ENCODE results near the gene ZRANB3. TPM values are rescaled to one million over a fixed set of nuclear protein-coding genes. Genes with fewer than 3 reads are reported as not detected.

The ZRANB3 gene
- total RNA-seq, 1 donor from 2014 or later = 1.4 TPM

DNA sequence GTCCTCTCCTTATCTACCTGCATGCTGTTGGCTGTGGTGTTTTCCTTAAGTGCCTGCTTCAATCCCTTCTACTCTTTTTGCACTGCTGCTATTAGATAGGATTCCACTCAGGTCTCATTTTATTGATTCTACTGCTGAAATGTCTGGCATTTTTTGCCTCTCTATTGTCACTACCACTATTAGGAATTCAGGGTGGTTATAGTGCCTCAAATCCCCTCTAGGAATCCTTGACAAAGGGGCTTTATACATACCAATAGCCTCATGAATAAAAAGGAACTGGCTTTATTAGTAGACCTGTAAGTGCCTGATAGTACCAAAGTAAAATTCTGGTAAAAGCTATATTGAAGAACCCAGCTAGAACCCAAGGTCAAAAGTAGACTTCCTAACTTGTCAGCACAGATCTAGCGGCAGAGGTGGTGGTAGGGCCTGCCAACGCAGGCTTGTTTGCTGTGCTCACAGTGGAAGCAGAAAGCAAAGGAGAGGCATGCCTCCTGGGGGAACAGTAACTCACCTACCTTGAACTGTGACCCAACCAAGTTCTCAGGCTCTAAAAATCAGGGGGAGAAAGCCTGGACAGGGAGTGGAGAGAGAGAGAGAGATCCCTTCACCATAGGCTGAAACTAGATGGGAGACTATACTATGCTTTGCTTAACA lies 278.1 kb downstream of the ZRANB3 start:
- Histone ChIP-seq H3K27ac (replicated peaks) (no peak overlapping the region), H3K9me3 (replicated peaks) (peaks cover 20% of the 10 kb centered on the region), H3K27me3 (ENCODE audit: low read depth) (no peaks in the 10 kb centered on the region), H3K4me1 (no peaks in the 10 kb centered on the region), H3K4me3 (no peak overlapping the region), H3K36me3 (peaks cover 6% of the 10 kb centered on the region)
- TF ChIP-seq, protein P1, sequence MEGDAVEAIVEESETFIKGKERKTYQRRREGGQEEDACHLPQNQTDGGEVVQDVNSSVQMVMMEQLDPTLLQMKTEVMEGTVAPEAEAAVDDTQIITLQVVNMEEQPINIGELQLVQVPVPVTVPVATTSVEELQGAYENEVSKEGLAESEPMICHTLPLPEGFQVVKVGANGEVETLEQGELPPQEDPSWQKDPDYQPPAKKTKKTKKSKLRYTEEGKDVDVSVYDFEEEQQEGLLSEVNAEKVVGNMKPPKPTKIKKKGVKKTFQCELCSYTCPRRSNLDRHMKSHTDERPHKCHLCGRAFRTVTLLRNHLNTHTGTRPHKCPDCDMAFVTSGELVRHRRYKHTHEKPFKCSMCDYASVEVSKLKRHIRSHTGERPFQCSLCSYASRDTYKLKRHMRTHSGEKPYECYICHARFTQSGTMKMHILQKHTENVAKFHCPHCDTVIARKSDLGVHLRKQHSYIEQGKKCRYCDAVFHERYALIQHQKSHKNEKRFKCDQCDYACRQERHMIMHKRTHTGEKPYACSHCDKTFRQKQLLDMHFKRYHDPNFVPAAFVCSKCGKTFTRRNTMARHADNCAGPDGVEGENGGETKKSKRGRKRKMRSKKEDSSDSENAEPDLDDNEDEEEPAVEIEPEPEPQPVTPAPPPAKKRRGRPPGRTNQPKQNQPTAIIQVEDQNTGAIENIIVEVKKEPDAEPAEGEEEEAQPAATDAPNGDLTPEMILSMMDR (IDR thresholded peaks at IDR 0.05; ENCODE audit: borderline replicate concordance) = no peak
- no peak for DNase-seq
- intact Hi-C loops (cut with micrococcal nuclease) = no loop called here

DNA sequence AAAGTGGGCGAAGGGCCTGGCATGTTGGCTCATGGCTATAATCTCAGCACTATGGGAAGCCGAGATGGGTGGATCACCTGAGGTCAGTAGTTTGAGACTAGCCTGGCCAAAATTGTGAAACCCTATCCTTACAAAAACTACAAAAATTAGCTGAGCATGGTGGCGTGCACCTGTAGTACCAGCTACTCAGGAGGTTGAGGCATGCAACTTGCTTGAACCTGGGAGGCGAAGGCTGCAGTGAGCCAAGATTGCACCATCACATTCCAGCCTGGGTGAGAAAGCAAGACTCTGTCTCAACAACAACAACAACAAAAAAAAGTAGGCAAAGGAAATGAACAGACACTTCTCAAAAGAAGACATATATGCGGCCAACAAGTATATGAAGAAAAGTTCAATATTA lies 282.4 kb downstream of the ZRANB3 start:
- Histone ChIP-seq H3K27me3 (ENCODE audit: low read depth) (no peaks in the 10 kb centered on the region), H3K36me3 (peaks cover 6% of the 10 kb centered on the region), H3K4me1 (no peaks in the 10 kb centered on the region), H3K27ac (replicated peaks) (no peak overlapping the region), H3K4me3 (no peak overlapping the region), H3K9me3 (replicated peaks) (peaks cover 20% of the 10 kb centered on the region)
- TF ChIP-seq, protein P1 (IDR thresholded peaks at IDR 0.05; ENCODE audit: borderline replicate concordance) = no peak
- intact Hi-C loops (cut with micrococcal nuclease) = no loop called here
- DNase-seq = no peak

DNA sequence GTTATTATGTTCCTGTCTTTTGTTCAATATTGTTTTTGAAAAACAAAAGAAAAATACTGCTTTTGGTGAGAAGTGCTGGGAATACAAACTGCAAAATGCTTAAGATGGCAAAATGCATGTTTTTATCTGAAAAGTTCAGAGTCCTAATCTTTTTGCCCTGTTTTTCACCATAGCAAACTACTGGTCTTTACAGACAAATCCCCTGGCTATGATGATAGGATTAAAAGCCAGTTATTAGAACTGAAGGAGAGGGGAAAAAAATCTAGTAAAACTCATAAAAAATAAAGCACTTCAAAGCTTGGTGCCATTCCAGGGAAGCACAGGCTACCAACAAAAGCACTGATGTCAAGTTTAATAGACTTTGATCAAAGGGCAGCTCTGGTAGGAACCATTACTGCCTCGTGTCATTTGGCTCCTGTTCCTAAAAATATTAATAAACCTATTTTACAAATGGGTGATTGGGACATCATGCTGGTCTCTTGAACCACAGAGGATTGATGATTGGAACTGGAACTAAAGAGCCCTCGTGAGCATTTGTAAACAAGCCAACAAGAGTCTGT lies 284.2 kb downstream of the ZRANB3 start:
- intact Hi-C loops (cut with micrococcal nuclease) = no loop called here
- Histone ChIP-seq H3K36me3 (peaks cover 6% of the 10 kb centered on the region), H3K4me3 (no peak overlapping the region), H3K27ac (replicated peaks) (no peak overlapping the region), H3K27me3 (ENCODE audit: low read depth) (no peaks in the 10 kb centered on the region), H3K4me1 (no peaks in the 10 kb centered on the region), H3K9me3 (replicated peaks) (peaks cover 20% of the 10 kb centered on the region)
- DNase-seq = no peak
- TF ChIP-seq, protein P1 (IDR thresholded peaks at IDR 0.05; ENCODE audit: borderline replicate concordance) = no peak

DNA sequence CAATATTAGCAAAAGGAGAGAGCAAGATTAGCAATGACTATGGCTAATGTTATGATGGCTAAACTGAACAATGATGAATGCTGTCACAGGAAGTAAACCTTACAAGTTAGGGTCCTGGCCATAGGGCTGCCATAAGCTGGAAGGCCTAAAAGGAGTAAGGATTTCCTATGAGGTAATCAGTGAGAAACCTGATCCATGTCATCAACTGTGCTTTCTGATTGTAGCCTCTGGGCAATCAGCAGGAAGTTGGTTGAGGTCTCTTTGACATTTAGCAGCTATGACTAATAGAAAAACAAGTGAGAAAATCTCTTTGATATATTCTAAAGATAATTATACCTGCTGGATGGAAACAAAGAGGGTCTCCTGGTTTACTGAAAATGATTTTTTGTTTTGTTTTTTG lies 285.9 kb downstream of the ZRANB3 start:
- H3K4me3 ChIP-seq = no peak overlapping the region
- no peak for DNase-seq
- H3K36me3 ChIP-seq = peaks cover 1% of the 10 kb centered on the region
- no peak overlapping the region for H3K27ac ChIP-seq (replicated peaks)
- intact Hi-C loops (cut with micrococcal nuclease) = no loop called here
- TF ChIP-seq, protein P1 (IDR thresholded peaks at IDR 0.05; ENCODE audit: borderline replicate concordance) = no peak
- H3K4me1 ChIP-seq = no peaks in the 10 kb centered on the region
- H3K9me3 ChIP-seq (replicated peaks) = peaks cover 8% of the 10 kb centered on the region
- H3K27me3 ChIP-seq (ENCODE audit: low read depth) = no peaks in the 10 kb centered on the region

DNA sequence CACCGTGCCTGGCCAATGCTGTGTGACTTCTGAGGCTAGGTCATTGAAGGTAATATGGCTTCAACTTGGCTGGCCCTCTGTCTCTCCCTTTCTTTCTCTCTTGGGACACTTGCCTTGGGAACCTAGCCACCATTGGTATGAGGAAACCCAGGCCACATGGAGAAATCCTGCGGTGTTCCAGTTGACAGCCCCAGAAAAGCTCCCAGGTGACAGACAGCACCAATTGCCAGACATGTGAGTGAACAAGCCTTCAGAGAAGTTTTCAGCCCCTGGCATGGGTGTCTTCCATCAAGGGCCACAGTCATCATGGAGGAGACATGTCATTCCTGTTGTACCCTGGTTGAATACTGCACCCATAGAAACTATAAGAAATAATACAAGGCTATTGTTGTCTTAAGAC lies 292.4 kb downstream of the ZRANB3 start:
- H3K4me3 ChIP-seq = no peak overlapping the region
- no peaks in the 10 kb centered on the region for H3K4me1 ChIP-seq
- TF ChIP-seq, protein P1 (IDR thresholded peaks at IDR 0.05; ENCODE audit: borderline replicate concordance) = no peak
- no peak overlapping the region for H3K27ac ChIP-seq (replicated peaks)
- no peaks in the 10 kb centered on the region for H3K36me3 ChIP-seq
- no peak for DNase-seq
- intact Hi-C loops (cut with micrococcal nuclease) = no loop called here
- H3K9me3 ChIP-seq (replicated peaks) = peaks cover 12% of the 10 kb centered on the region
- H3K27me3 ChIP-seq (ENCODE audit: low read depth) = no peaks in the 10 kb centered on the region
